ENCODE data around the gene LTB4R2.

LTB4R2 gene

GRCh38 chr14:24273422-24273998, 36.4 kb upstream of the LTB4R2 start:
- peak; percentile 28 for TF ChIP-seq CTCF (IDR thresholded peaks at IDR 0.05; ENCODE audit: low read depth, low read length, missing control alignments)
- no peak for DNase-seq

GRCh38 chr14:24274101-24274543, 35.8 kb upstream of the LTB4R2 start:
- Histone ChIP-seq H3K36me3 (replicated peaks) (no peaks in the 10 kb centered on the region), H3K27ac (no peak overlapping the region), H3K27me3 (replicated peaks) (no peaks in the 10 kb centered on the region), H3K4me3 (ENCODE audit: low read depth, low read length) (no peak overlapping the region)
- no peak for DNase-seq
- no peak for TF ChIP-seq CTCF (IDR thresholded peaks at IDR 0.05; ENCODE audit: low read depth, low read length, missing control alignments)
- in situ Hi-C loops (cut with HindIII; ENCODE audit: low pct_ligation_motif_present, low sequenced_read_pairs): no loop called here

More at GRCh38 chr14:24273422-24273998, 36.4 kb upstream of the LTB4R2 start:
- Histone ChIP-seq H3K27me3 (replicated peaks) (no peaks in the 10 kb centered on the region), H3K36me3 (replicated peaks) (no peaks in the 10 kb centered on the region), H3K27ac (no peak overlapping the region), H3K4me3 (ENCODE audit: low read depth, low read length) (no peak overlapping the region)
- in situ Hi-C loops (cut with HindIII; ENCODE audit: low pct_ligation_motif_present, low sequenced_read_pairs): no loop called here

DNA sequence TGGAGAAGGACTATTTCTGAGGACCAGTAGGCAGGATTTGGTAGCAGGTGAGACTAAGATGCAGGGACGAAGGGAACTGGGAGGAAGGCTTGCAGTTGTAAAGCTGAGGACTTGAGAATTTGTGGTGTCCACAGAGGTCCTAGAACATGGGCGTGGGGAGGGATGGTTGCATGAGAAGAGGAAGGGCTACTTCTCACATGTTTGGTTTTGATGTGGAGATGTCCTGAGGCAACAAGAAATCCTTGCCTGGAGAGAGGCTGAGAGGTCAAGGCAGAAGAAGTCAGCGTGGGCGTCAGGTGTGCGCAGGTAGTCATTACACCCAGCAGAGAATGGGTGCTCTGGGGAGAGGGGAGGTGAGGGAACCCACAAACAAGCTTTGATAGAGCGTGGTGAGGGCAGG, 32.9 kb upstream of the LTB4R2 start:
- Histone ChIP-seq H3K4me3 (ENCODE audit: low read depth, low read length) (no peak overlapping the region), H3K36me3 (replicated peaks) (no peaks in the 10 kb centered on the region), H3K27me3 (replicated peaks) (no peaks in the 10 kb centered on the region), H3K27ac (no peak overlapping the region)
- DNase-seq: no peak
- in situ Hi-C loops (cut with HindIII; ENCODE audit: low pct_ligation_motif_present, low sequenced_read_pairs): no loop called here
- TF ChIP-seq CTCF (IDR thresholded peaks at IDR 0.05; ENCODE audit: low read depth, low read length, missing control alignments): no peak

GRCh38 chr14:24277606-24278321, 32.2 kb upstream of the LTB4R2 start:
- Histone ChIP-seq H3K27ac (no peak overlapping the region), H3K36me3 (replicated peaks) (no peaks in the 10 kb centered on the region), H3K4me3 (ENCODE audit: low read depth, low read length) (no peak overlapping the region), H3K27me3 (replicated peaks) (no peaks in the 10 kb centered on the region)
- TF ChIP-seq CTCF (IDR thresholded peaks at IDR 0.05; ENCODE audit: low read depth, low read length, missing control alignments): no peak
- in situ Hi-C loops (cut with HindIII; ENCODE audit: low pct_ligation_motif_present, low sequenced_read_pairs): no loop called here
- no peak for DNase-seq

DNA sequence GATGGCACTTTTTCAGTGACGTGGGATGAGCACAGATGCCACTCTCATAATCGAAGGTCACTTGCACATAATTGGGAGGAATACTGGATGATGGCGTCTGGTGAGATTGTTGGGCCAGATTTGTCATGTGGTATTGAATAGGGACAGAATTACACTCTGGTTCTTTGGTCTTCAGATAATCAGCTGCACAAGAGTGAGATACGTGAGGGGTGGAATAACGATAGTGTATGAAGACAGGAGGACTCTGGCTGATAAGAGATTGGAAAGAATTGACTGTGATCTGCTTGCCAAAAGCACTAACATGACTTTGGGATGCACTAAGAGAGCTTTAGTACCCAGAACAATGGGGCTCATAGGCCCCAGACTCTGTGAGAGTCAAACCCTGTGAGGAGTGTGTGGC, 31.5 kb upstream of the LTB4R2 start:
- H3K4me3 ChIP-seq (ENCODE audit: low read depth, low read length): no peak overlapping the region
- TF ChIP-seq CTCF (IDR thresholded peaks at IDR 0.05; ENCODE audit: low read depth, low read length, missing control alignments): no peak
- no peak overlapping the region for H3K27ac ChIP-seq
- H3K36me3 ChIP-seq (replicated peaks): no peaks in the 10 kb centered on the region
- DNase-seq: no peak
- no peaks in the 10 kb centered on the region for H3K27me3 ChIP-seq (replicated peaks)
- in situ Hi-C loops (cut with HindIII; ENCODE audit: low pct_ligation_motif_present, low sequenced_read_pairs): no loop called here
